ENCODE measurements around the gene FLVCR2.

FLVCR2 gene, protein sequence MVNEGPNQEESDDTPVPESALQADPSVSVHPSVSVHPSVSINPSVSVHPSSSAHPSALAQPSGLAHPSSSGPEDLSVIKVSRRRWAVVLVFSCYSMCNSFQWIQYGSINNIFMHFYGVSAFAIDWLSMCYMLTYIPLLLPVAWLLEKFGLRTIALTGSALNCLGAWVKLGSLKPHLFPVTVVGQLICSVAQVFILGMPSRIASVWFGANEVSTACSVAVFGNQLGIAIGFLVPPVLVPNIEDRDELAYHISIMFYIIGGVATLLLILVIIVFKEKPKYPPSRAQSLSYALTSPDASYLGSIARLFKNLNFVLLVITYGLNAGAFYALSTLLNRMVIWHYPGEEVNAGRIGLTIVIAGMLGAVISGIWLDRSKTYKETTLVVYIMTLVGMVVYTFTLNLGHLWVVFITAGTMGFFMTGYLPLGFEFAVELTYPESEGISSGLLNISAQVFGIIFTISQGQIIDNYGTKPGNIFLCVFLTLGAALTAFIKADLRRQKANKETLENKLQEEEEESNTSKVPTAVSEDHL

DNA sequence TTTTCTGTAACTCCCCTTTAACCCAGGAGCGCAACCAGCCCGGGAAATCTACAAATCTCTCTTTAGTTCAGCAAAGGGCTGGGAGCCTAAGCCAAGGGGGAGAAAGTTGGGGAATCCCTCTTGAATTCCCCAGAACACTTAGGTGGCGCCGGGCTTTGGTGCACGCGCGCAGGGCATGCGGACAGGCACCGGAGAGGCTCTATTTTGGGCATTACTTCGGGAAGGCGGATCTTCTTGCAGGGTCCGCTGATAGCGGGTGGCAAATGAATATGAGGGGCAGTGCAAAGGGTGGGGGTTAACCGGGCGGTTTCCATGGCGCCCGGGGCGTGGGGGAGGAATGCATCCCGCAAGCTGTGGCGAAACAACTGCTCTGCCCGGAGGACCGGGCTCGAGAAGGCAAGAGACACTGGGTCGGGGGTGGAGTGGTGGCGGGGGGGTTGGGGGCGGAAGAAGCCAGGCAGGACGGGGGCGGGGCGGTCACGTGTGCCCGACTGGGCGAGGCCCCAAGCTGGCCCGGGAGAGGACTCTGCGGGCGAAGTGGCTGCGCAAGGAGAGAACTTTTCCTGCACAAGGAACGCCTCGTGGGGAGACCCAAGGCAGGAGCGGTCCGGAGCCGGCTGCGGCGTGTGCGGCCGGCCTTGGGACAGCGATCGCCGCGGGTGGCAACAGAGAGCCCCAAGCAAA, at the start of gene FLVCR2:
FLVCR2 (plus strand) TSS at position 519 of the 684 bp plus-strand sequence. CDS start 353 bp downstream, outside the sequence.
- peak in 1 of 2 experiments; percentile 20 for DNase-seq

DNA sequence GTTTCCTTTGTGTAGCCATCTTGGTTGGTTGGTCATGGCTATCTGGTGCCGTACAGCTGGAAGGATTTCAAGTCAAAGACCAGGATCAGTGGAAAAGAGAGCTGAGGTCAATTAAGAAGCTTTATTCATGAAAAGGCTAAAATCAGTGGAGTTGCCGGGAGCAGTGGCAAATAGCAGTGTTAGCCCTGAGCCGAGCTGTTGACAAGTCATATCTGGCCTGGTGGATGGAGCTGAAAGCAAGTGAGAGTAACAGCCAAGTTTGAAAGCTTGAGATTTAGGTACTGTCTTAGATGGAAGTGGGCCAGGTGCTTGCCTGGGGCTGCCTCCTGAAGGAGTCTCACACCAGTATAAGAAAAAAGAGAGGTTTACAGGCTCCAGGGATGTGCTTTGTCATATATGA, 47.2 kb upstream of the FLVCR2 start:
- no peak for DNase-seq

DNA sequence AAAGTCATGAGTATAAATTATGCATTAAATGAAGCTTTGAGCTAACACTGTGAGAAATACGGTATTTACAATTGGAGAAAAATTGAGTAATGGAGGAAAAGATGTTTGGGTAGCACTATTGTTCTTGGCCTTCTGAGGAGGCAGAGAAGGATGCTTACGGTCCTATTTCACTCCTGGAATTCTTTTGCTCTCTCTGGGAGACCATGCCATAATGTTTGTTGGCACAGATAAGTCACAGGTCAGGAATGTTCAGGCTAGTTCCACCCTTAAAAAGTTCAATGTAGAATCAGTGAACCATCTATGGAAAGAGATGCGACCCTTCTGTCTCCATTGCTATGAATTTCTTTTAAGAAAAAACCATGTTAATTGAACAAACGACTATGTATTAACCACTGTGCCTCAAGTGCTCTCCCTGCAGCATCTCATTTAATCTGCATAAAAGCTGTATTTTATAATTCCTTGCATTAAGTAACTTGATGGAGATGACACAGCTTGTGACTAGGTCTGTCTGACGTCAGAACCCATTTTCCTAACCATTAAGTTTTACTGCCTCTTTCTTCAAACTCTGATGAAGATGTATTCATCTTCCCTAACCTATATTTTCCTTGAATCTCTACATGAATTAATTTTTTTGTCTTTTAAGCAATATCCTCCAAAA, 46.6 kb upstream of the FLVCR2 start:
- no peak for DNase-seq

DNA sequence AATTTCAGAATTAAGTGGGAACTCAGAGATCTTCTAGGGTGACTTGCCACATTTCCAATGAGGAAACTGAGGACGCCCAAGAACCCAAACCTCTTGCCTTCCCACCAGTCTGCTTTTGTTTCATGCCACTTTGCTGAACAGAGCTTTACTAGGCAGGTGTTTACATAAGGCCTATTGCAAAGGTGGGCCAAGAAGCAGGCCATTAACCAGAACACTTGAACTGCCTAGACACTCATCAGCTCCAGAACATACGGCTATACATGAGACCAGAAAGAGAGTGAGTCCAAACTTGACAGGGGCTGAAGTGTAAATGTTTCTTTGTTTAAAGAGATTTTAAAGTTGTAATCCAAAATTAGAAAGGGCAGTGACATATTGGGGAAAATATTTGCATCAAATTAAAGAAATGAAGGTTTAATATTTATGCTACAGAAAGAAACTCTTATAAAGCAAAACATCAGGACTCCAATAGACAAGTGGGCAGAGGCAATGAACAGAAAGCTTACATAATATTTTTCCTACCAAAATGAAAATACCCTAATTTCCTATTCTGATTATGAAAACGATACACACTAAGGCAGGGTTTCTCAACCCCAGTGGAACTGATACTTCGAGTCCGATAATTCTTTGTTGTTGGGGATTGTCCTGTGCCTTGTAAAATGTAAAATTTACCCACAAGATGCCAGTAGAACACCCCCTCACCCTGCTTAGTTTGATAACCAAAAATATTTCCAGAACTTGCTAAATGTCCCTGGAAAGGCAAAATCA, 44.4 kb upstream of the FLVCR2 start:
- no peak for DNase-seq

DNA sequence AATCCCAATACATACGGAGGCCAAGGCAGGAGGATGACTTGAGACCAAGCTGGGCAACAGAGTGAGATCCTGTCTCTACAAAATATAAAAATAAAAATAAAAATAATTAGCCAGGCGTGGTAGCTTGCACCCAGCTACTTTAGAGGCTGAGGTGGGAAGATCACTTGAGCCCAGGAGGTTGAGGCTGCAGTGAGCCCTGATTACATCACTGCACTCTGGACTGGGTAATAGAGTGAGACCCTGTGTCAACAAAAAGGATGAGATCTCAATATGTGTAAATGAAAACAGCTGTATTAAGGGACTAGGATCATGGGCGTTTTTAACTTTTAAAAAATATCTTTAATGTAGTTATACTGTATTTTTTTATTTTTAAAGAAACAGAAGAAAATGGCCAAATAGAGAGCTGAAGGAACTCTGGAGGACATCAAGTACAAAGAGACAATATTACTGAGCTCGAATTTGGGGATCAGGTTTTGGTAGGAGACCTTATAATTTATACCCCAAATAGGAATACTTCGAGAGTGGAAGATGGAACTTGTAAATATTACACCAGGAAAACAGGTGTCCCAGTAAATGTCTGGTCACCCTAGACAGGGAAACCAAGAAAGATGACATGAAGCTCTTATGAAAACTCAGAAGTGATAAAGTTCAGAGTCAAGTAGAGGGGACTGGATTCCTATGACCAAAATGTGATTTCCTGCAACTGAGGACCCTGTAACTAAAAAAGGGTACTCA, 43.1 kb upstream of the FLVCR2 start:
- no peak for DNase-seq

DNA sequence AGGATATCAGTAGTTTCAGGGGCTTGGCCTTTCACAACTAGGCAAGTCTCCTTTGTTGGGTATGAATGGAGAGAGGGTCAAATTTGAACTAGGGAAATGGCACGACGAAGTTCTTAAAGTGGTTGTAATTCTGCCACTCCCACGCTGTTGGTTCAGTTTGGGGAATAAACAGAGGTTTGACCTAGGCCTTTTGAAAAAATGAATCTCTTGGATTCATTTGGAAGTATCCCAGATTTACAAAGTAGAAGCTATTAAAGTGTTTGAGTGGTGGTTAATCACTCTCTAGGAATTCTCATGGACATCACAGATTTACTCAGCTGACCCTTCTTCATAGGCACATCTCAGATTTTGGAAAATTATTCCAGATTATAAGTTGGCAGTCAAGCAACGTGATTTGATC, 41.3 kb upstream of the FLVCR2 start:
- no peak for DNase-seq

DNA sequence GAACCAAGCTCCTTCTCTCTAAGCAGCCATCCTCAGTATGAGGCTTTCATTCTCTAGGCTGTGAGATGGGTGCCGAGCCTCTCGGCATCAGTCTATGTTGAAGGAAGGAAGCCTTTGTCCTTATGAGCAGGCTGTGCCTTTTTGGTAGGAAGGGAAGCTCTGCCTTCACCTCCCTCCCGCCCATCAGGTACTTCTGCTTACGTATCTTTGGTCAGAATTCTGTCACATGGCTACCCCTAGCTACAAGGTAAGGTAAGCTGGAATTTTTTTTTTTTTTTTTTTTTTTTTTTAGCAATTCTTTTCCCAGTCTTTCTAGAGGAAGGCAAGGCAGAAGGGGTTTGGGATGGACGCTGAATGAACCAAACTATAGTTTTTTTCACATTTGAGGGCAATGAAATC, 39.3 kb upstream of the FLVCR2 start:
- DNase-seq, result no peak

DNA sequence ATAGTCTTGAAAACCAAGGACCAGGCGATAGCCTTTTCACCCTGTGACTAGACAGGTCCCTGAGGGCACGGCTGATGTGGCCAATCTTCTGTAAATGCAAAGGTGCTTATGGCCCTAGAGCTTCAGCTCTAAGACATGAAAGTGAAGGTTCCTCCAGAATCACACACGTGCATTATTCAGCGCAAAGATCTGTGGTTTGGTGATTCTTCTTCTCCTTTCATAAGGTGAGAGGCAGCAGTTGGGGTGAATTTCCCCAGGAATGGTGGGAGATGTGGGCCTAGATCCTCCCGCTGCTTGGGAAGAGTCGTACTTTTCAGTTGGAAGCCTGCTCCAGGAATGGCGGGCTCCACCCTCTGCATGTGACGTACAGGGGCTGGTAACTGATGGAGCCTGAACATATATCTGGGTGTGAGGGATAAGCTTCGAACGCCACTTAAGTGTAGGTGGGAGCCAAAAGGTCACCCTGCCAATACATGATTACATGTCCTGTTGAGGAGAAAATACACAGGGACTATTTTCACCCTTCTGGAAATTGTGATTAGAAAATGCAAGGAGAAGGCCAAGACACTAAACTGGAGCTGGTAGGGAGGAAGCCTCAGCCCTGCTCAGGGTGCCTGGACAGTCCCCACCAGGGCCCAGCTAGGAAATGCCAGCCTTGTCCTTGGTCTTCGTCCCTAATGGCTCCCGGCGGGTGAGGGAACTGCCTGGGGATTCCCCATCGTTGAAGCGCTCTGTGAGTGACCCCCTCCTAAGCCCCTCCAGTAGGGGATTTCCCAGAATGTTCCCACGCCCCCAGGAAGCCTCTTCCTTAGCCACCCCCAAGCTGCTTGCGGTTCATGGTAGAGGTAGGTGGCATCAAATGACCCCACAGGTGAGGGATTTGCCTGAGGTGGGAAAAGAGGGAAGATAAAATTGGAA, 38.6 kb upstream of the FLVCR2 start:
- DNase-seq, result no peak

DNA sequence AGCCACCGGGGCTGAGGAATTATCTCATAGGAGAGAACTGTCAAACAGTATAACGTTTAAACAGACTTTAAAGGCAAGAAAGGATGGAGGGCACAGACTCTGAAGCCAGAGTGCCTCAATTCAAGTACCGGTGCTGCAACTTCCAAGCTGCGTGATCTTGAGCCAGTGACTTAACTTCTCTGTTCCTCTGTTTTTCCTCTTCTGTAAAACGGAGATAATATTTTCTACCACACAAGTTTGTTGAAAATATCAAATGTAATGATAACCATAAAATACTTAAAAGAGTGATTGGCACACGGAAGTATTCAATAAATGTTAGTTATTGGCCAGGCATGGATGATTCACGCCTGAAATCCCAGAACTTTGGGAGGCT, 38.0 kb upstream of the FLVCR2 start:
- DNase-seq, result no peak

DNA sequence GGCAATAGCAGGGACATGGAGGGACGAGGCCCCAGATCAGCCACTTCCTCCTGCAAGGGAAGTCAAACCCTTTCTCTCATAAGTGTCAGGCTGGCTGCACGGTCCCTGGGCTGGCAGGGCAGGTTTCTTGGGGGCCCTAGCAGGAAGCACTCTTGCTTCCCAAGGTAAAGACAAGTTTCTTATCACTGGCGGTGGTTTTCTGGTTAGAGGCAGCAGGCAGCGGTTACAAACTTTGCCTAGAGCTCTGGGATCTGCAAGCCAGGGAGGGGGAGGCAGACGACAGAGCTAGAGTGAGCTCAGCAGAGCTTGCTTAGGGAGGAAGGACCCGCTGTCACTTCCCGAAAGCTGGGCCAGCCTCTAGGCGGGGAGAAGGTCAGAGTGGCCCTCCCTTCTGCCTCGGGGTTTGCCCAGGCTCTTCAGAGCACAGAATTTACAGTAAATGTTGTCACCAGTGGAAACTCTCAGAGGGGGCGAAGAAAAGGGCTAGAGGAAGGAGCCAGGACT, 35.8 kb upstream of the FLVCR2 start:
- DNase-seq, result no peak

DNA sequence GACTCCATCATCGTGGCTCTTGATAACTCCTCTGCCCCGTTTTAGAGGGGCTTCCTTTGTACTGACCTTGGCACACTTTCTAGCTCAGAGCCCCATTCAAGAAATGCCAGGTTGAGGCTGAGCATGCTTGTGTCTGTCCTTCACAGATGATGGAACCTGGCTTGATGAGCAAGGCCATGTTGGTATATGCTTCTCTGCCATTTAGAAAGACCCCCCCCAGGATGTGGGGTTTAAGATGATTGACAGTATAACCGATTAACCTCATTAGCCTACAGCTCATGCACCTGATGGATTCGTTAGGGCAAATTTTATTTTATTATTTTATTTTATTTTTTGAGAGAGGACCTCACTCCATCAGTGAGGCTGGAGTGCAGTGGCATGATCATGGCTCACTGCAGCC, 35.2 kb upstream of the FLVCR2 start:
- DNase-seq, result no peak

DNA sequence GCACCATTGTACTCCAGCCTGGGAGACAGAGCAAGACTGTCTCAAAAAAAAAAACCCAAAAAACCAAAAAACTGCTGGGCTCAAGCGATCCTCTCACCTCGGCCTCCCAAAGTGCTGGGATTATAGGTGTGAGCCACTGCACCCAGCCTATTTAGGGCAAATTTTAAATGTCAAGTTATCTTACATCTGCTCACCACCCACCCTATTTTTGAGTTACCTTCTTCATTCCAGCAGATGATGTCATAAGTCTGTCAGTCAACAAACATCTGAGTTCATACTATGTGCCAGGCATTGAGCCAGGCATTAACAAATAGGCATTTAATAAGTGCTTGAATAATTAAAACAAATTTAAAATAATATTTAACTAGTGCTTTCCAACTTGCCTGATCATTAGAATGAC, 34.6 kb upstream of the FLVCR2 start:
- DNase-seq, result no peak

DNA sequence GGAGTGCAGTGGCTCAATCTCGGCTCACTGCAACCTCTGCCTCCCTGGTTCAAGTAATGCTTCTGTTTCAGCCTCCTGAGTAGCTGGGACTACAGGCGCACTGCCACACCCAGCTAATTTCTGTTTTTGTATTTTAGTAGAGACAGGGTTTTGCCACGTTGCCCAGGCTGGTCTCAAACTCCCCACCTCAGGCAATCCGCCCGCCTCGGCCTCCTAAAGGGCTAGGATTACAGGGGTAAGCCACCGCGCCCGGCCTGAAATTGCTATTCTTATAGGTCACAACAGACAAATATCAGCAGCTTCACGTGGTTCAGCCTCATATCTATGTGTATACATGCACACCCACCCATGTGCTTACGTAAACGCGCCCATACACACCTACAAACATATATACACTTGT, 32.5 kb upstream of the FLVCR2 start:
- no peak for DNase-seq

DNA sequence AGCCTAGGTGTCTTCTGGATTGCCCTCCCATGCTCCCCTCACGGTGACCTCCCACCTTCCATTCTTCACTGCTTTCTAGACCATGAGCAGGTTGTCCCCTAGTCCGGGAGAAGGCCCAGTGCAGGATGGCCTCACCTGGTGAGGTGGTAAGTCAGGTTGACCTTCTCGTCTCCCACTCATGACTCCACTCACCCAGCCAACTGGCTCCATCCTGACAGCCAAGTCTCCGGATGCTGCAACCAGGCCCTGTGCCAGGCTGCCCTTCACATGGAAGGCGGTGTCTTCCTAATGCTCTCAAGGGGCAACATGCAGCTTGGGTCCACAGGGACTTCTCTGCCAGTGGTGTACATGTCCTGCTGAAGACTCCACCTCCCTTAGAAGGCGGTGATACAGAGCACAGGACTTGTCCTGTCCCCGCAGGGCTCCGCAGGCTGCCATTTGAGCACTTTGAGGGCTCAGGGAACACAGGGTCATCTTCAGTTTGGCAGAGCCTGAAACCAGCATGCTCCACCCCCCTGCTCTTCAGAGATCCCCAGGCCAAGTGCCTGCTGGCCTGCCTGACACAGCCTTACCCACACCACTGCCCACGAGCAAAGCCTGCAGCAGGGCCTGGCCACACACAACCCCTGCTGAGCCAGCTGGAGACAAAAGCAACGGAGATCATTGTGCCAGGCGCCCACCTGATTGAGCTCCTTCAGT, 30.7 kb upstream of the FLVCR2 start:
- DNase-seq, result no peak

DNA sequence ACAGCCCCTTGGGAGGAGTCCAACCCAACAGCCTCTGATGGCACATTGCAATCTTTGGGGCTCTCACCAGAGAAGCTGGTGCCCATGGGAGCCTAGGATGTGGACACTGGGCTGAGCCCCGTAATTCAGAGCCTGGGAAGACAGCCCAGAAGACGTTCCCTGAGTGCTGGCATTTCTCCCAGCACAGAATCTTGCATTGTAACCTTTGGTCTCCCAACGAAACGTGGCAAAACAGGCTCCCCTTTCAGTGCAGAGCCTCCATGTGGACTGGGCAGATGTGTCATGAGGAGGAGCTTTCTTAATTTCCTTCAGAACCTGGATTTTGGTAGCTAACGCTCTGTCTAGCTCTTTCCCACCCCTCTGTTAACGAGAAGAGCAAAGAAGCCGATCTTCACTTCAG, 29.9 kb upstream of the FLVCR2 start:
- no peak for DNase-seq

DNA sequence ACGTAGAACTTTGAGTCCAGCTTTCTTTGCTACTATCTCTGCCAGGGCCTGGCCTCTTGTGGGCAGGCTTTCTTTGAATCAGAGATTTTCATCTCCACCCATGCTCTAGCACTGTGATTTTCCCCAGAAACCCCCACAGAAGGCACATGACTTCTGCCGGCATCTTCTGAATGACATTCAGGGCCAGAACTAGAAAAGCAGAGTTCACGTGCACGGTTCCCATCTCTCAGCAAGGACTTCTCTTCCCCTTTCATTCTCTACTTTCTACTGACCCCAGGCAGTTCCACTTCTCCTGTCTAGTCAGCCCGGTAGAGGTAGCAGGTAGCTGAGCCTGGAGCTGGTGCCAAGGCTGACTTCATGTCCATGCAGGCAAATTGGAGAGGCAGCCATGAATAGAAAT, 29.3 kb upstream of the FLVCR2 start:
- no peak for DNase-seq

DNA sequence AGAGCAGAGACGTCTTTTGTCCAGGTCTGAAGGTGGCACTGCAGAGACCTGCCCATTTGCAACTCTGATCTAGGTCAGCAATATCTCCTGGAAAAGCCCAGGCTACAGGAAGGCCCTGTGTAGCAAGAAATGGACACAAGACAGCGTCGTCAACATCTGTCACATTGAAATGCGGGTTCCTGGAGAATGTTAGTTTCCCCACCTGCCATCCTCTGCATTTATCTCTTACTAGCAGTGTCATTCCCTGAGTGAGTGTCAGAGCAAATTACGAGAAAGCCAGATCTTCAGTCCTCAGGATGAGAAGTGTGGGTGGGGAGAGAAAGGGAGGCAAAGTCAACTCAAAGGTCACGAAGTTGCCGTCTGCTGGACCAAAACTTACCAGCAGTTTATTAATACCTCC, 27.4 kb upstream of the FLVCR2 start:
- DNase-seq, result no peak

DNA sequence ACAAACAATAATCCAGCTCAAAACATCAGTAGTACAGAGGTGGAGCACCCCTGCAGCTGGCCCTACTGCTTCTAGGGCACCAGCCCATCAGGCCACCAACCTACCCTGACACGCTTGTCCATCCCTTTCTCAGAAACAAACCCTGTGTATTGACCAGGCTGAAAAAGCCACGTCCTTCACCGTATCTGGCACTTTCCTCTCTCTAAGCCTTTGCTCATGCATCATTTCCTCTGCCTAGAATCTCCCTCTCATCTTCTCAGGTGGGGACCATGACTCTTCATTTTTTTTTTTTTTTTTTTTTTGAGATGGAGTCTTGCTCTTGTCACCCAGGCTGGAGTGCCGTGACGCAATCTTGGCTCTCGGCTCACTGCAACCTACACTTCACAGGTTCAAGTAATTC, 25.3 kb upstream of the FLVCR2 start:
- no peak for DNase-seq

DNA sequence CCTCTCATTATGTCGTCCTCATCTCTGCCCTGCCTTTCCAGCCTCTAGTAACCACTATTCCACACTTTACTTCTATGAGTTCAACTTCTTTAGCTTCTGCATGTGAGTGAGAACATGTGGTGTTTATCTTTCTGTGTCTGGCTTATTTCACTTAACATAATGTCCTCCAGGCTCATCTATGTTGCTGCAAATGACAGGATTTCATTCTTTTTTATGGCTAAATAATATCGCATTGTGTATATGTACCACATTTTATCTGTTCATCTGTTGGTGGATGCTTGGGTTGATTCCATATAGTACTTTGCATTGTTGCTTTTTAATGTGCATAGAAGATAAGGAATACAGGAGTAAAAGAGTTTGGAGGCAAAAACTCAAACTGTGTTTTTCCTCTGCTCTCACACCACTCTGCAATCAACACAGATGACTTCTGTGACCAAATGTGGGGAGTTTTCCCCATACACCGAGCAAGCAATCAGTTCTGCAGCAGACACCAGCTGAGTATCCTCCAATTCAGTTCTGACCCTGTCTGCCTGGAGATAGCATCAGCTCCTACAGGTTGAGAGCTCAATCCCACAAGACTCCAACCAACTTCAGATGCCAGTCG, 24.6 kb upstream of the FLVCR2 start:
- no peak for DNase-seq

DNA sequence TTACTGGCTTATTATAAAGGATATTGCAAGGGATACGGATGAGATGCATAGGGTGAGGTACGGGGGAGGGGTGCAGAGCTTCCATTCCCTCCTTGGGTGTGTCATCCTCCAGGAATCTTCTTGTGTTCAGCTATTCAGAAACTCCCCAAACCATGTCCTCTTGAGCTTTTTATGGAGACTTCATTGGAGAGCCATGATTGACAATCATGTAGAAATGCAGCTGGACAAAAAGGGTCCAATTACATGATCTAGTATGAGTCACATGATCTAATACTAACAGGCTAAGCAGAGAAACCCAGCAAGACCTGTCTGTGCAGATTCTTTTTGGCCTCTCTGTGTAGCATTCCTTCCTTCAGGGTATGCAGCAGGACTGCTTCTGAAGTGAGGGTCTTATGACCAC, 23.9 kb upstream of the FLVCR2 start:
- DNase-seq, result no peak
